A549 treated with AZD9567 at 1 μM for 4 hours (cell line): ENCODE measurements around the gene KCNJ11. TPM values are rescaled to one million over a fixed set of nuclear protein-coding genes. Genes with fewer than 3 reads are reported as not detected.

Experiments used
- total RNA-seq: library from RNA; stranded (reverse); fragments of 200-300 nt; extraction: Qiagen RNA extraction; gene quantifications from 5 replicates; pipeline ENCODE4 v1.2.3, GENCODE V29; 2022; ENCODE audit not compliant: insufficient read depth

Gene KCNJ11
- 1.3 to 3.0 TPM (median 2.8 TPM) in 5 replicates for total RNA-seq

DNA sequence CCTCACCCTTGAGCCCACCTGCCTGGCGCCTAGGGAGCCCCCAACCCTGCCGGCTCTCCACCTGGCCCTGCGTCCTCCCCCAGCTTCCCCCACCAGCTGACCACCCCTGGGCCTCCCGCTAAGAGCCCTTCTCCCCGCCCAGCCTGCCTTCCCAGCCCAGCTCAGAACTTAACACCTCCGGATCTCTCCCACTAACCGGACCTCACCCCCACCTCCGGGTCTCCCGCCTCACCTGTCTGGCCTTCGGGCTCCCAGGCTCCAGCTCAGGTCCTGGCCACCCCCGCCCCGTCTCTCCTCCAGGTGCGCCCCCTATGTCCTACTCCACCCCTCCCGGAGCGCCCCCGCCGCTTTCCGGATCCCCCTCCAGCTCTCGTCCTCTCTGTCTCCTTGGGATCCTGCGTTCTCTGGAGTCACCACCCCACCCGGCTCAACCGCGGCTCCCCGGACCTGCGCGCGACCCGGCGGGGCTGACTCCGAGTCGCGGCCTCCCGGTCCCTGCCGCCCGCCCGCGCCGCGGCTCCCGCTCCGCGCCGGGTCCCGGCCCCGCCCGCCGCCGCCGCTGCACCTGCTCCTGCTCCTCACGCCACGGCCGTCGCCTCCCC lies at the start of gene KCNJ11:
Gene KCNJ11 (minus strand): TSS at position 51 of the 602 bp plus-strand sequence. CDS start 568 bp downstream, outside the sequence.

DNA sequence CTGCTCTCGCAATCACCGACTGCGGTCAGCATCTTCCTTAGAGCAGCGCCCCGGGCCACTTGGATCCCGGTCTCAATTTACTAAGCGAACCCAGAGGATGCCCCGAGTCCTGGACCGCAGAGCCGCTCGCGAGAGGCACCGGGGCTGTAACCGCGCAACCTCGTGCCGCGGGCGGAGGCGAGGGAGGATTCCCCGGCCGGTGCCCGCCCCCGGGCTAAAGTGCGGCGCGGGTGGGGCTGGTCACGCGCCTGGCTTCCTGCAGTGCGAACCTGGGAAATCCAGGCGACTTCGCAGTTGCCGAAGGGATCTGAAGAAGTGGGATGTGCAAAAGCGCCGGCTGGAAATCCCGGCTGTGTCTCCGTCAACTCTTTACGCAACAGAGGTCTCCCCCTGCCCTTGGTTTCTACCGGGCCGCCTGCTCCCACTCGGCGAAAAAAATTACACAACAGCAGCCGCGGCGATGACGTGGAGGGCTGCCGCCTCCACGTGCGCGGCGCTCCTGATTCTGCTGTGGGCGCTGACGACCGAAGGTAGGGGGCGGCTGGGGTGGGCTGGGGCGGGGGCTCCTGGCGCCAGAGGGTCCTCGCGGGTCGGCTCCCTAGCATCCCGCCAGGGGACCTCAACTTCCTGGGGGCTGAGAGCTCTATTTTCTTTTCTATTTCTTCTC lies 36.8 kb downstream of the KCNJ11 start, which contains the start of gene NCR3LG1:
Gene NCR3LG1 (plus strand): TSS at position 291 of the 667 bp plus-strand sequence. CDS start 170 bp downstream, at position 461.

Other genes starting within 250 kb of the KCNJ11 start
- gene PIK3C2A, start 180.7 kb downstream of the KCNJ11 start, total RNA-seq: 8.7 to 17.0 TPM (median 15.5 TPM) in 5 replicates
- gene NUCB2, start 111.9 kb downstream of the KCNJ11 start, total RNA-seq: 27.7 to 35.6 TPM (median 32.0 TPM) in 5 replicates
- 1.8 to 2.9 TPM (median 2.6 TPM) in 5 replicates for gene NCR3LG1, start 36.9 kb downstream of the KCNJ11 start, total RNA-seq
- gene ABCC8, start 88.2 kb upstream of the KCNJ11 start, total RNA-seq: 5.1 to 9.4 TPM (median 7.6 TPM) in 5 replicates
- gene USH1C, start 155.8 kb upstream of the KCNJ11 start, total RNA-seq: 0.78 to 10.1 TPM (median 1.2 TPM) in 5 replicates
- gene OTOG, start 158.6 kb upstream of the KCNJ11 start, total RNA-seq: not detected in 5 replicates